H54 (cell line): ENCODE data around the gene CD69.

Experiments
- DNase-seq: peaks from one replicate; pipeline ENCODE4 v3.0.0; 2011; ENCODE audit warnings: low spot score, mixed read lengths; ENCODE audit not compliant: insufficient read length
- FAIRE-seq: peaks from 3 replicates; lab custom pipeline; 2011; peaks lifted over from hg19 to GRCh38; lab: Jason Lieb, UNC
- POLR2A ChIP-seq: IDR thresholded peaks from 2 replicates; pipeline ENCODE4 v1.6.1; 2011; ENCODE audit warnings: low read depth, mild to moderate bottlenecking, low read length

Gene CD69

DNA sequence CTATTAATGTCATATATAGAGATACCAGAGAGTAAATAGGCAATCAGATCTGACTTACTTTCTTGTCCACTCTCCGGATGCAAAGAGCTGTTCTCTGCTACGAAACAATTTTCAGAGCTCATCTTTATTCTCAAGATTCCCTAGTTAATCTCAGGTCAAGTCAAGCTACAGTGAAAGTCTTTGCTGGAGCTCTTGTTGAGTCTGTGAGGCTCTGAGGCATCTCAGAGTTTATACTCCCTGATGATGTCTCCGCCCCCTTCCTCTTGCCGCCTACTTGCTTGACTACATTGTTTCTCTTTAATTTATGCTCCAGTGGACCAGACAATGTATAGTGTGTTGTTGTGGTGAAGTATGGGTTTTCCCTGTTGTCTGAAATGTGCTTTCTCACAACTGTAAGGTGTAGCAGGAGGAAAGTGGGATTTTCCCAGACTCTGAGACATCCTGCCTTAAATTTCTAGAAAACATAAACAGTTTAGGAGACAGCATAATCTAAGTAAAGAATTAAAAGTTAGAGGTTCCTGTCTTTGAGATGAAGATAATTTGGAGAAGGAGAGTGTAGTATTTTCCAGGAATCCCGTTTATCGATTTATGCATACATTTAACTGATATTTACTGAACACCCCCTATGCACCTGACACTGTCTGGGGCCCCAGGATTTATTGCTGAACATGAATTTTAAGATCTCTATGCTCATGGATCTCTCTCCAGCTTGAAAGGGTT is at the start of gene CD69:
Gene CD69 (minus strand): TSS at position 203 of the 720 bp plus-strand sequence. CDS start 81 bp downstream, at position 122.
- TF ChIP-seq POLR2A, result no peak
- DNase-seq (no peak), FAIRE-seq (no peak)

DNA sequence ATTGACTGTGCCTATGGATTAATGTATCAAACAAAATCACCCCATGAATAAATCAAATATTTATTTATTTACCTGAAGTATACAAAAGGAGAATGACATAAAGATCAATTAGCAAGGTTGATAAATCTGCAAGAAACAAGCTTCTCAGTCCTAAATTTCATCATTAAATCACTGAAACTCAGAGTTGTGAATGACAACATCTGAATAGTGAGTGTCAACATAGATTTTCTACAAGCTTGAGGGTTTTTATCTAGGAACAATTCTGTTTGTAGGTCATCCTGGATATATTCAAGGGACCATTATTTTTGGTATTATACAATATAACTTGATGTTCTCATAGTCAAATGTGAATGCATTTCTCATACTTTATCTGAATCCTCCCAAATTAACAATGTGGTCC is 49.2 kb upstream of the CD69 start:
- no peak for TF ChIP-seq POLR2A
- no peak for DNase-seq
- no peak for FAIRE-seq

DNA sequence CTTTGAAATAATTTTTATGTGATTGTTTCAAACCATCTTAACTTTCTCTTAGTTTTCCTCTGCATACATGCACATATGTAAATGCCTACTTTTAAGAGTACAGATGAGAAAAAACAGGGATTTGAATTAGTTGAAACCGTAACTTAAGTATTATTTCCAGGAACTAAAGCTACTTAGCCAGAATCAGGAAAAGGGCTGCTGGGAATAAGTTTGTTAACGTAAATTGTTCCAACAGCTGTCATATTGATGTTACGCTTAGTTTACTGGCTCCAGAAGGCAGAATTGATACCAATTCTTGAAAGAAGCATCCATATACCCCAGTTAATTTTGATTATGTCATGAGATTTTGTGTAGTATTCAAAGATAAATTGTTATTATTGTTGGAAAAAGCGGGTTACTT is 48.6 kb upstream of the CD69 start:
- FAIRE-seq (no peak), DNase-seq (no peak)
- TF ChIP-seq POLR2A, result no peak

DNA sequence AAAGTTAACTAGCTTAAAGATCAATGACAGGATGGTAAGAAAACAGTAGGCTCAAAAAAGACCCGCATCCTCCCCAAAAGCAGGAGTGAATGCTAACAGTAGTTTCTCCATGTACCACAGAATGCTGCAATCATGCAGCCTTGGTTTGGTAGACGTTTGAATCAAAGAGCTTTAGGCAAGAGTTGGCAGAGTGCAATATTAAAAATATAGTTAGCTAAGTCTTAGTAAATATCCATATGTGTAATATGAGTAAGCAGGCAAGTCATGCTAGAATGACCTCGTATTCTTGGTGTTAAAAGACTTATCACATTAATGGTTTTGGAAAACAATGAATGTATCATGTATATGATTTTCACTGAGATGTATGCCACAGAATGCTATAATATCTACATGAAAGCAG is 47.8 kb upstream of the CD69 start:
- DNase-seq (no peak), FAIRE-seq (no peak)
- TF ChIP-seq POLR2A, result no peak

DNA sequence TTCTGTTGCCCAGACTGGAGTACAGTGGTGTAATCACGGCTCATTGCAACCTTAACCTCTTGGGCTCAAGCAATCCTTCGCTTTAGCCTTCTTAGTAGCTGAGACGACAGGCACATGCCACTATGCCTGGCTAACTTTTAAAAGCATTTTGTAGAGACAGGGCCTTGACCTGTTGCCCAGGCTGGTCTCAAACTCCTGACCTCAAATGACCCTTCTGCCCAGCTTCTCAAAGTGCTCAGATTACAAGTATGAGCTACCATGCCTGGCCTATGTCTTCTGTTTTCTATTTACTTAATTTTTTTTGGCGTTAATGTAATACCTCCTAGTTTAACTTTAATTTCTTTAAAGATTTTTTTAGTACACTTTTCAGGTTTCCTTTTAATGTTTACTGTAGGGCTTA is 46.0 kb upstream of the CD69 start:
- no peak for TF ChIP-seq POLR2A
- DNase-seq, result no peak
- no peak for FAIRE-seq

DNA sequence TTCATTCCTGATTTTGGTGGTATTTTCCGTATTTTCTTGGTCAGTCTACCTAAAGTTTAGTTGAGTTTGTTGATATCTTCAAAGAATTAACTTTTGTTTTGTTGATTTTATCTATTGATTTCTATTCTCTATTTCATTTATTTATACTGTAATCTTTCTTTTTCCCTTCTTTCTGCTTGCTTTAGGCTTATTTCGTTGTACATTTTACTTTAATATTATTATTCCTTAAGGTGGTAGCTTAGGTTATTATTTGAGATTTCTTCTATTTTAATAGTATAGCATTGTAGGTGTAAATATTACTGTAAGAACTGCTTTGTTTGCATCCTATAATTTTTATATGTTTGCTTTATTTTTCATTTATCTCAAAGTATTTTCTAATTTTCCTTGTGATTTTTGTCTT is 45.2 kb upstream of the CD69 start:
- no peak for TF ChIP-seq POLR2A
- DNase-seq, result no peak
- FAIRE-seq, result no peak

DNA sequence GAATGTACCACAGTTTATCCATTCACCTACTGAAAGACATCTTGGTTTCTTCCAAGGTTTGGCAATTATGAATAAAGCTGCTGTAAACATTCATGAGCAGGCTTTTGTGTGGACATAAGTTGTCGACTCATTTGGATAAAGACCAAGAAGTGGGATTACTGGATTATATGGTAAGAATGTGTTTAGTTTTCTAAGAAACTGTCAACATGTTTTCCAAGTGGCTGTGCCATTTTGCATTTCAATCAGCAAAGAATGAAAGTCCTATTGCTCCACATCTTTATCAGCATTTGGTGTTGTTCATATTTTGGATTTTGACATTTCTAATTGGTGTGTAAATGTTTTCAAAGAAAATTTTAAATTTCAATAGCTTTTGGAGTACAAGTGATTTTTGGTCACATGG is 39.3 kb upstream of the CD69 start:
- DNase-seq (no peak), FAIRE-seq (no peak)
- TF ChIP-seq POLR2A, result no peak

DNA sequence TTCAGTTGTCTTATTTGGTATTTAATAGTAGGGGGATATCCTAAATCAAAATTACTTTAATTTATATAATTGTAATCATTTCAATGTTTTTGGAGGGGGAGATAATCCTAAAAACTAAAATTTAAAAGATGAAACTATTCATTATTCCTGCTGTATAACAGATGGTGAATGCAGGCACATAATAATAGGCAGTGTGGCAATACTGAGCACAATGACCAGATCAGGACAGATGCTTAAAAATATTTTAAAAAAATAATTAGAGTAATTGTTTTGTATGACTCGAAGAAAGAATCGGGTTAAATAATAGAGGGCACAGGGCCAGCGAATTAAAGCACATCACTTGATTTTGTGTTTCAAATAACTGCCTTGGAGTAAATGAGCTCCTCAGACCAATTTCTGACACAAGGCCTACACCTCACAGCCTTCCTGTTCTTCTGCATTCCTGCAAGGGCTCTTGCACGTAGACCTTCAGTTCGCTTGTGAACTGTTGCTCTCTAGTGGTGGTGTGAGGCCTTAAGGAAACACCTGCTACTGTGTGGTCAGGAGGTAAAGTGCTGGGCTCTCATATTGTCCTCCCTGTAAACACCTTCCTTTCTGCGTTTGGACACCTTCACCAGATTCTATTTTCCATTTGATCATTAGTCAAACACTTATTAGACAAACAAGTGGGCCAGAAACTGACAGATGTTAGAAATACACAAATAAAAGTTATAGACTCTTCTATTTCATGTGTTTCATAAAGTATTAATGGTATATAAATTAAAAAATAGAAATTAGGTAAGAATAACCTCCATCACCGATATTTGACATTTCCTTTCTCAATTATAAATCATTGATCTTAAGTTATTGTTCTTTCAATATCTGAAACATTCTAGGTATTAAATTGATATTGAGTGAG is 37.3 kb upstream of the CD69 start:
- FAIRE-seq (peak; percentile 98), DNase-seq (peak; percentile 12)
- TF ChIP-seq POLR2A, result no peak

DNA sequence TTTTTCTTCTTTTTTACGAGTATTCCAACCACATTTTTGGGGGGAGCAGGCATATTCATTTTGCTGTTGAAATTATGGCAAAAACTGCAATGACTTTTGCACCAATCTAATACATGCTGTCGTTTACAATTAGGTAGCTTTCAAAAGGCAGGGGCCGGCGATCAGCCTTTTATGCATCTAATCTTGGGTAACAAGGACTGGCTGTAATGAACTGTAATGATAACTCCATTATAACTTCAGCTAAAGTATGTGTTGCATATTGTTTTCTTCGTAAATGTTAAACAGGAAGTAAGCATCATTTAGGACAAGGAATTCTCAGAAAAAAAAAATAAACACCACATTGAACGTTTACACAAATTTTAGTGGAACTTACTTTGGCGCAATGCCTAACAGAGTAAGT is 36.3 kb upstream of the CD69 start:
- no peak for TF ChIP-seq POLR2A
- FAIRE-seq (no peak), DNase-seq (no peak)

DNA sequence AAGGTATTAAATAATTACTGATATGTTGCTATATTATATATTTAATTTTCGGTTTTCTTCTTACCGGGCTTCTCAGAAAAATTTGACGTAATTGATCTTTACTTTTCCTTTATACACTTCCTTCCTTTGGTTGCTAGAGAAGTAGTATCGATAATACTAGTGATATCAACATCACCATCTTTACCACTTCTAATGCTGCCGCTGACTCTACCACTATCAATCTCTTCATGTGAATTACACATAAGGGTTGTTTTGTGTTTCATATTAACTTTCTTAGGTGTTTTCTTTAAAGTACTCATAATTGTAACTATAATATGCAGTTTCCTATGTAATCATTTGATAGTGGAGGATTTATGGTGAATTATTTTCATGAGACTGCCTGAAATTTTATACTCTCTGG is 35.6 kb upstream of the CD69 start:
- no peak for FAIRE-seq
- TF ChIP-seq POLR2A, result no peak
- DNase-seq, result no peak

DNA sequence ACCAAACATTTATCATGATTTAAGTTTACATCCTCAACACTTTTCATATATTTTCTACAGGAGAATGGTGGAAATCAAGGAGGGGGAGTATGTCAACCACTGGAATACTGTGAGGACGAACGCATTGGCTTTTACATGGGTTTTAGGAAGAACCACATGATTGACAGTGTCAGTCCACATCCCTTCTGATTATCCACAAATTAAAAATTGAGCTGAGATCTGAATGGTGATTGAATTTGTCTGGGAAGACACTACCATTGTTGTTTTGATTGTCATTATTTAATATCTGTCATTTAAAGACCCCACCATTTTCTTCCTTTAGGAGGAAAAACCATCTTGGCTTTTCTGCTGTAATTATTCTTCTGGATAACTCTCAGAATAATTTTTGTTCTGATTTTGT is 35.2 kb upstream of the CD69 start:
- no peak for DNase-seq
- no peak for TF ChIP-seq POLR2A
- no peak for FAIRE-seq

DNA sequence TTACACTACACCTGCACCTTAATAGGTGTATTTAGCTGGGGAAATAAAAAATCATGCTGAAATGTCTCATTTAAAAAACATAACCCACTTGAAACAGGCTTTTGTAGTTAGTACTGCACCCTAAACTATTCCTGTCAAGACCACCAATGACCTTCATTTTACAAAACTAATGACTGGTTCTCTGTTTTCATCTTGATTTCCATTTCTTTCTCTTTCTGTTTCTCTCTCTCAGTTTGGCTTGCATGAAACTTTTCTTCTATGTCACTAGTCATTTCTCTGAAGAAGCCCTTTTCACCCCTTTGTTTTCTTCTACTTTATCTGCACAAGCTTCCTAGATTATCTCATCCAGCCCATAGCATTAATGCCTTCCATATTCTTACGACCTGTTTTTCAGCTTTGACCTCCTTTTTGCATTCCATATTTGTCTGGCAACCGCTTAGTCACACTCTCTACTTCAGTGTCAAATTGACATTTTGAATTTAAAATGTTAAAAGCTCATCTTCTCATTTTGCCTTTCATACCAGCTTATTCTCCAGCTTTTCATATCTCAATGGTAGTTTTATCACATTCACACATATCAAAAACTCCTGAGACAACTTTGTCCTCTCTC is 33.9 kb upstream of the CD69 start:
- TF ChIP-seq POLR2A, result no peak
- peak; percentile 74 for FAIRE-seq

DNA sequence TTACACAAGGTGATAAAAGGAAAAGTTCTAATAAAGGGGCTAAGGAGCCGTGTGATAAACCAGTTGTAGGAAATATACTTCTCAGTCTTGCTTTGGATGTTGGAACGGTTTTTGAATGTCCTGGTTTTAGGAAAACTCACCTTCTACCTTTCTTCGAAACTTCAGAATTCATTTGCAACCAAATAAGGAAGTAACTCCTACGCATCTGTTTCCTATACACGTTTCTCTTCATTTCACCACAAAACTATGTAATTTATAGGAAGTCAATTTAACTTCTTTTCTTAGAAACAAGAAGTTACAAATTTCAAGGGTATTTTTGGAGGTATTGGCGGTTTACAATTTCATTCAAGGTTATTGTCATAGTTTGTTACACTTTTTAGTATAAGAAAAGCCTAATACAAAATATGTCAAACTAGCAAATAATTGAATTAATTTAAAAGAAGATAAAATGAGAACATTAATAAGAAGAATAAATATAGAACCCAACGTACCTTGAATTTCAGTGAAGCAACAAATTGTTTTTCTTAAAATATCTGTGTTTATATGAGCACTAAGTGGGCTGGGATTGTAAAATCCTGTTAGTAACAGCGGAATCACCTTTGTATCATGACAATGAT is 33.2 kb upstream of the CD69 start:
- DNase-seq, result no peak
- FAIRE-seq, result peak; percentile 20
- no peak for TF ChIP-seq POLR2A

More for the DNA sequence above, 33.9 kb upstream of the CD69 start:
- no peak for DNase-seq
